ENCODE results near the gene LEMD3. TPM values are rescaled to one million over a fixed set of nuclear protein-coding genes. Genes with fewer than 3 reads are reported as not detected.

The LEMD3 gene
- total RNA-seq, 1 experiment from 2014 or later, result 26.9 TPM

- CTCF ChIA-PET, result no interaction called here
- no peaks in the 10 kb centered on the region for H3K4me1 ChIP-seq (ENCODE audit: control insufficient read depth, insufficient read depth, low read length)
- no peak for DNase-seq (ENCODE audit: low read depth, low spot score)
- H3K36me3 ChIP-seq (ENCODE audit: control insufficient read depth, insufficient read depth, low read length), result no peaks in the 10 kb centered on the region
- TF ChIP-seq TCF7L2 (IDR thresholded peaks at IDR 0.05; ENCODE audit: low read depth, low read length) (no peak), SIN3A (IDR thresholded peaks at IDR 0.05; ENCODE audit: borderline replicate concordance, insufficient read depth, low read depth, low read length) (no peak), CTCF (IDR thresholded peaks at IDR 0.05) (no peak), REST (IDR thresholded peaks at IDR 0.05; ENCODE audit: insufficient read depth in 1 of 2, low read depth in 2 of 2, low read length in 1 of 2) (no peak), POLR2AphosphoS5 (IDR thresholded peaks at IDR 0.05; ENCODE audit: low read depth, low read length) (no peak)
- no peaks in the 10 kb centered on the region for H3K9me3 ChIP-seq (ENCODE audit: control insufficient read depth, insufficient read depth, low read depth, low read length)
- POLR2A ChIA-PET, result no interaction called here
- intact Hi-C loops (cut with micrococcal nuclease; ENCODE audit: unreplicated experiment) (no loop called here), in situ Hi-C loops (cut with HindIII; ENCODE audit: low pct_unique_long_range_greater_than_20kb, low sequenced_read_pairs) (no loop called here)
- H3K4me3 ChIP-seq (ENCODE audit: low read depth in 2 of 2, low read length in 2 of 2), result no peak overlapping the region
- H3K27ac ChIP-seq (ENCODE audit: low read length), result no peak overlapping the region
- no TSS peak for BruUV-seq (replicated peaks)
- H3K27me3 ChIP-seq (ENCODE audit: control insufficient read depth, insufficient read depth, low read length), result peaks cover 15% of the 10 kb centered on the region
- ATAC-seq, result no peak
These were observed 17.4 kb upstream of the LEMD3 start for GRCh38 chr12:65152012-65152411.

- Histone ChIP-seq H3K9me3 (ENCODE audit: control insufficient read depth, insufficient read depth, low read depth, low read length) (no peaks in the 10 kb centered on the region), H3K4me1 (ENCODE audit: control insufficient read depth, insufficient read depth, low read length) (no peaks in the 10 kb centered on the region), H3K36me3 (ENCODE audit: control insufficient read depth, insufficient read depth, low read length) (no peaks in the 10 kb centered on the region), H3K27ac (ENCODE audit: low read length) (no peak overlapping the region), H3K27me3 (ENCODE audit: control insufficient read depth, insufficient read depth, low read length) (peaks cover 15% of the 10 kb centered on the region), H3K4me3 (ENCODE audit: low read depth in 2 of 2, low read length in 2 of 2) (no peak overlapping the region)
- ChIA-PET CTCF (no interaction called here), POLR2A (no interaction called here)
- DNase-seq (ENCODE audit: low read depth, low spot score) (no peak), ATAC-seq (no peak)
- no TSS peak for BruUV-seq (replicated peaks)
- in situ Hi-C loops (cut with HindIII; ENCODE audit: low pct_unique_long_range_greater_than_20kb, low sequenced_read_pairs) (no loop called here), intact Hi-C loops (cut with micrococcal nuclease; ENCODE audit: unreplicated experiment) (no loop called here)
- TF ChIP-seq SIN3A (IDR thresholded peaks at IDR 0.05; ENCODE audit: borderline replicate concordance, insufficient read depth, low read depth, low read length) (no peak), POLR2AphosphoS5 (IDR thresholded peaks at IDR 0.05; ENCODE audit: low read depth, low read length) (no peak)
These were observed 16.8 kb upstream of the LEMD3 start for GRCh38 chr12:65152596-65152995.

GRCh38 chr12:65155784-65156183 is 13.6 kb upstream of the LEMD3 start:
- in situ Hi-C loops (cut with HindIII; ENCODE audit: low pct_unique_long_range_greater_than_20kb, low sequenced_read_pairs), result no loop called here
- Histone ChIP-seq H3K27me3 (ENCODE audit: control insufficient read depth, insufficient read depth, low read length) (peaks cover 22% of the 10 kb centered on the region; the same call in 1 of the 2 replicates), H3K4me3 (ENCODE audit: low read depth in 2 of 2, low read length in 2 of 2) (no peak overlapping the region), H3K27ac (ENCODE audit: low read length) (no peak overlapping the region), H3K9me3 (ENCODE audit: control insufficient read depth, insufficient read depth, low read depth, low read length) (no peaks in the 10 kb centered on the region), H3K36me3 (ENCODE audit: control insufficient read depth, insufficient read depth, low read length) (no peaks in the 10 kb centered on the region), H3K4me1 (ENCODE audit: control insufficient read depth, insufficient read depth, low read length) (no peaks in the 10 kb centered on the region)
- ChIA-PET POLR2A (no interaction called here), CTCF (no interaction called here)
- DNase-seq (ENCODE audit: low read depth, low spot score) (no peak), ATAC-seq (no peak)
- no peak for TF ChIP-seq SIN3A (IDR thresholded peaks at IDR 0.05; ENCODE audit: borderline replicate concordance, insufficient read depth, low read depth, low read length)
- no peak for TF ChIP-seq TCF7L2 (IDR thresholded peaks at IDR 0.05; ENCODE audit: low read depth, low read length)
- TF ChIP-seq CTCF (IDR thresholded peaks at IDR 0.05), result no peak
- TF ChIP-seq REST (IDR thresholded peaks at IDR 0.05; ENCODE audit: insufficient read depth in 1 of 2, low read depth in 2 of 2, low read length in 1 of 2), result no peak
- no peak for TF ChIP-seq POLR2AphosphoS5 (IDR thresholded peaks at IDR 0.05; ENCODE audit: low read depth, low read length)
- intact Hi-C loops (cut with micrococcal nuclease; ENCODE audit: unreplicated experiment), result no loop called here
- no TSS peak for BruUV-seq (replicated peaks)
